OCI-LY1 (cell line): Measurements from ENCODE around the gene C19orf53.

Source experiments
- H2AFZ ChIP-seq: fragments of 200-600 bp; sonication (generic), shearing (Covaris generic); 2 replicates; pipeline ENCODE4 v1.6.0; 2014; ENCODE audit warnings: antibody characterized with exemption, mild to moderate bottlenecking, low read length
- H3F3A ChIP-seq: fragments of 200-600 bp; sonication (generic), shearing (Covaris generic); 2 replicates; pipeline ENCODE4 v1.6.0; 2014; ENCODE audit warnings: mild to moderate bottlenecking, antibody characterized with exemption, low read length, moderate library complexity; ENCODE audit not compliant: insufficient read depth
- H3K27ac ChIP-seq: fragments of 200-600 bp; sonication (generic); 2 replicates; pipeline ENCODE4 v1.5.1; 2014; ENCODE audit warnings: low read length, mixed run types, mild to moderate bottlenecking, low read depth; ENCODE audit not compliant: poor library complexity, severe bottlenecking
- H3K27me3 ChIP-seq: fragments of 200-600 bp; sonication (generic); 2 replicates; pipeline ENCODE4 v1.6.0; 2014; ENCODE audit warnings: antibody characterized with exemption, mild to moderate bottlenecking, low read length, moderate library complexity; ENCODE audit not compliant: insufficient read depth
- H3K36me3 ChIP-seq: fragments of 200-600 bp; sonication (generic); 2 replicates; pipeline ENCODE4 v1.6.1; 2014; ENCODE audit warnings: mild to moderate bottlenecking, antibody characterized with exemption, low read length, moderate library complexity, mixed read lengths; ENCODE audit not compliant: insufficient read depth
- H3K4me1 ChIP-seq: fragments of 200-600 bp; sonication (generic); 2 replicates; pipeline ENCODE4 v1.5.1; 2014; ENCODE audit warnings: mild to moderate bottlenecking, low read length, moderate library complexity; ENCODE audit not compliant: insufficient read depth, severe bottlenecking
- H3K4me2 ChIP-seq: fragments of 200-600 bp; sonication (generic), shearing (Covaris generic); 2 replicates; pipeline ENCODE4 v1.6.1; 2014; ENCODE audit warnings: low read length
- H3K4me3 ChIP-seq: fragments of 200-600 bp; sonication (generic); 2 replicates; pipeline ENCODE4 v1.5.1; 2014; ENCODE audit warnings: low read length, low read depth, mild to moderate bottlenecking, mixed read lengths; ENCODE audit not compliant: poor library complexity, severe bottlenecking
- H3K79me2 ChIP-seq: fragments of 200-600 bp; shearing (Covaris generic); 2 replicates; pipeline ENCODE4 v1.6.1; 2016; ENCODE audit warnings: mixed run types, low read length, mixed read lengths; ENCODE audit not compliant: insufficient read depth
- H3K9ac ChIP-seq: fragments of 200-600 bp; sonication (generic), shearing (Covaris generic); 2 replicates; pipeline ENCODE4 v1.6.1; 2014; ENCODE audit warnings: mild to moderate bottlenecking, low read length, mixed read lengths
- H3K9me2 ChIP-seq: fragments of 200-600 bp; sonication (generic), shearing (Covaris generic); 2 replicates; pipeline ENCODE4 v1.6.1; 2014; ENCODE audit warnings: low read depth, mild to moderate bottlenecking, low read length, mixed read lengths
- H3K9me3 ChIP-seq: fragments of 200-600 bp; shearing (Covaris generic); 2 replicates; pipeline ENCODE4 v1.6.1; 2014; ENCODE audit warnings: low read length, mixed read lengths
- H4K20me1 ChIP-seq: fragments of 200-600 bp; sonication (generic), shearing (Covaris generic); 2 replicates; pipeline ENCODE4 v1.6.0; 2016; ENCODE audit warnings: mild to moderate bottlenecking, low read length; ENCODE audit not compliant: insufficient read depth
- CTCF ChIP-seq: fragments of 200-600 bp; sonication (generic), shearing (Covaris generic); IDR thresholded peaks from 2 replicates; pipeline ENCODE4 v1.5.1; 2017; ENCODE audit warnings: mild to moderate bottlenecking, antibody characterized with exemption, low read length, moderate library complexity, mixed read lengths
- EZH2 ChIP-seq: fragments of 200-600 bp; sonication (generic), shearing (Covaris generic); IDR thresholded peaks from 2 replicates; pipeline ENCODE4 v1.8.0; 2017; ENCODE audit warnings: borderline replicate concordance, mixed run types, mild to moderate bottlenecking, antibody characterized with exemption, low read length, moderate library complexity, mixed read lengths

Gene C19orf53

GRCh38 chr19:13795595-13796300, 21.5 kb downstream of the C19orf53 start:
- H3K36me3 ChIP-seq, result no peaks in the 10 kb centered on the region
- H3K27me3 ChIP-seq, result no peaks in the 10 kb centered on the region
- H3K9me2 ChIP-seq, result no peaks in the 10 kb centered on the region
- no peak overlapping the region for H2AFZ ChIP-seq
- H4K20me1 ChIP-seq, result no peaks in the 10 kb centered on the region
- H3K79me2 ChIP-seq, result no peaks in the 10 kb centered on the region
- peaks cover 15% of the 10 kb centered on the region for H3K4me1 ChIP-seq
- TF ChIP-seq EZH2, result no peak
- TF ChIP-seq CTCF, result no peak
- no peaks in the 10 kb centered on the region for H3K9me3 ChIP-seq
- H3K27ac ChIP-seq, result no peak overlapping the region
- H3K9ac ChIP-seq, result peak overlapping the region; percentile 54; the same call in 1 of the 2 replicates
- no peaks in the 10 kb centered on the region for H3F3A ChIP-seq
- H3K4me2 ChIP-seq, result peak overlapping the region; percentile 77
- peak overlapping the region; percentile 66 for H3K4me3 ChIP-seq

GRCh38 chr19:13796301-13797057, 22.2 kb downstream of the C19orf53 start:
- TF ChIP-seq EZH2, result no peak
- no peak for TF ChIP-seq CTCF
- no peak overlapping the region for H3K27ac ChIP-seq
- H3K4me1 ChIP-seq, result peaks cover 15% of the 10 kb centered on the region
- no peak overlapping the region for H2AFZ ChIP-seq
- H4K20me1 ChIP-seq, result no peaks in the 10 kb centered on the region
- H3K9me2 ChIP-seq, result no peaks in the 10 kb centered on the region
- H3K4me3 ChIP-seq, result no peak overlapping the region
- H3K27me3 ChIP-seq, result no peaks in the 10 kb centered on the region
- no peaks in the 10 kb centered on the region for H3F3A ChIP-seq
- H3K36me3 ChIP-seq, result no peaks in the 10 kb centered on the region
- no peaks in the 10 kb centered on the region for H3K79me2 ChIP-seq
- H3K9ac ChIP-seq, result no peak overlapping the region; the same call in 1 of the 2 replicates
- no peaks in the 10 kb centered on the region for H3K9me3 ChIP-seq
- H3K4me2 ChIP-seq, result peak overlapping the region; percentile 77

GRCh38 chr19:13797058-13797440, 22.8 kb downstream of the C19orf53 start:
- TF ChIP-seq EZH2, result no peak
- TF ChIP-seq CTCF, result no peak
- Histone ChIP-seq H3K27ac (no peak overlapping the region), H3K9me2 (no peaks in the 10 kb centered on the region), H2AFZ (no peak overlapping the region), H3K4me1 (peaks cover 15% of the 10 kb centered on the region), H3K9ac (no peak overlapping the region), H3K4me2 (no peak overlapping the region), H4K20me1 (no peaks in the 10 kb centered on the region), H3K27me3 (no peaks in the 10 kb centered on the region), H3K9me3 (no peaks in the 10 kb centered on the region), H3K79me2 (no peaks in the 10 kb centered on the region), H3K4me3 (no peak overlapping the region), H3F3A (no peaks in the 10 kb centered on the region), H3K36me3 (no peaks in the 10 kb centered on the region)
